Kidney tubule cell (primary cell): ENCODE data around the gene TTLL5.
"Not testable (repeated sequence)": the region's sequence is repeated elsewhere in the genome, so short reads cannot be mapped to it uniquely, and the experiment has no call there.

Experiments
- DNase-seq: peaks from one replicate; pipeline ENCODE4 v3.0.0-alpha.2; 2018; ENCODE audit warnings: low spot score

Gene TTLL5

DNA sequence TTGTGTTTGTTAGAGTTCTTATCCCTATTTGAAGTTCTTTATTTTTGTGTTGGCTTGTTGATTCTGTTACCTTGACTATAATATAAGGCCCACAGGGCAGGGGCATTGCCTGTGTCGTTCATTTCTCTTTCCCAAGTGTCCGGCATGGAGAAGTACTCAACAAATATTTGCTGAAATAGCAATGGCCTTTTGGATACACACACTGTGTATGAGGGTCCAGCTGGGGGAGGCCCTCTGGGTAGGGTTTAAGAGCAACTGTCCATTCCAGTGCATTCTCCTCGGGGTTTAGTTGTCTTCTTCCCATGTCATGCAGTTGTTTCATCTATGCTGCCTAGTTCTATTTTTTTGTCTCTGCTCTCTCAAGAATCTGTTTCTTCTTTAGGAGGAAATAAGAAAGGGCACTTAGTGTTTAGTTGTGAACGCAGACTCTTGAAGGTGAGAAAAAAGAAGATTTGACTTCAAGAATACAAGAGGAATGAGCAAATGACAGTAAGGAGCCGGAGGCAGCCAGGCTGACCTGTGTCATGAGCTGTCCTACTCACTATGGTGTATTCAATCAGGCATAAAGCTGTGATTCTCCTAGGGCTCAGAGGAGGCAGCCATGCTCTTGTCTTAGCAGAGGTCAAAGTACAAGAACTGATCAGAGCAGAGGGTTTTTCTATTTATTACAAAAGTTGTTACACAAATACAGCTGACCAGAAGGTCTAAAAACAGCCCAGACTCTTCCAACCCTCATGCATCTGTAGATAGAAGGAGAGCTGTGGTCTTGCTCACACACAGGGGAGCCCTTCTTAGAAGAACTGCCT lies 10.6 kb upstream of the TTLL5 start:
- peak; percentile 42 for DNase-seq

DNA sequence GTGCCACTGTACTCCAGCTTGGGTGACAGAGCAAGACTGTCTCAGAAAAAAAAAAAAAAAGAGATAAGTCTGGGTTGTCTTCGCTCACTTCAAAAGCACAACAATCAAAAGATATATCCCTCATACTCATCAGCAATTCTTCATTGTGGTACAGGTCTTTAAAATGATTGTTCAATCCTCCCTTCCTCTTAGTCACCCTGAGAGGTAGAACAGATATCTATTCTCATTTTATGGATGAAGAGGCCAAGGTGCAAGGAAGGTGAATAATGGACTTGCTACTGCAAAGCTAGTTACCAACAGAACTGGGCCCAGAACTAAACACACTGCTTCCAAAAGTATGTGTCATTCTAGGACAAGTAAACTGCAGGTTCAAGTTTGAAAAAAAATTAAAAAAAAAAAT lies 7.5 kb upstream of the TTLL5 start:
- DNase-seq: no peak

DNA sequence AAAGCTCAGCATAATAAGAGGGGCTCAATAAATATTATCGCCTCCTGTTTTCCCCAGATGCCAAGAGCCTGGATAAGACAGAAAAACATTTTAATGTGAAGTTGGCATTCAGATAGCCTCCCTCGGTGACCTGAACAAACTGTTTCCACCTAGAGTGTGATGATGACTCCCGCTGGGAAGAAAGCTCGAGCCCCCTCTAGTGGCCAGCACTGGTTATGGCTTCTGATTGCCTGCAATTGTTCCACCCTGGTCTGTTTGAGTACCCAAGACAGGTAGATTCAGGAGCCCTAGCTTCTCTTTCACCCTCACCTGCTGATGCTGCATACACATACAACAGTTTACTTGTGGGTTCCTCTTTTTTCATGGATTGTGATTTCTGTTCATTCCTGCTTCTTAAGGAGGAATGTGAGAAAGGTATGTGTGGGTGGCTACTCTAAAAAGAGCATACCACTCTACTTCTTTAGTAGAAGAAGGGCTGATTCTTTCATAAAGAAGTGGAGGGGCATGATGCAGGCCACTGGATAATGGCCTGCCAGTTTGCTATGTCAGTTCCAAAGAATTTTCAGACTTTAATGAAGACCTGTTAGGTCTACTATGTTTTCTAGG lies 6.8 kb upstream of the TTLL5 start:
- DNase-seq: peak; percentile 73

DNA sequence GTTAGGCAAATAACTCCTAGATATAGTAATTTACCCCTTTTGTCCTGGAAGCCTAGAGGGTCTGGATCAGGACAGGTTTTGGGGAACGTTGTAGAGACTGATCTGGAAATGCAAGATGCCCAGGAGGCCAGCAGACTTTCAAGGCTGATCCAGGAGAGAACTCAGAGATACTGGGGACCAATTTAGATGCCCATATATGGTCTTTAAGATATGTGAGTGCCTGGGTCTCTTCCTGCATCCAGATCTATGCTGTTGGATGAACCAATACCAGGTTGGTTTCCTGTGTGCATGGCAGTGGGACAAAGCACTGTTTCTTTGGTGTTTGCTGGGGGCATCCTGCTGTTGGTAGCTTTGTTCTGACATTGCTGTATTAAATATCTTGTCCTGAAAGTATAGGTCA lies 5.8 kb upstream of the TTLL5 start:
- no peak for DNase-seq

GRCh38 chr14:75657331-75657730 lies 3.7 kb upstream of the TTLL5 start:
- DNase-seq: no peak

GRCh38 chr14:75658957-75659356 lies 2.1 kb upstream of the TTLL5 start:
- no peak for DNase-seq

DNA sequence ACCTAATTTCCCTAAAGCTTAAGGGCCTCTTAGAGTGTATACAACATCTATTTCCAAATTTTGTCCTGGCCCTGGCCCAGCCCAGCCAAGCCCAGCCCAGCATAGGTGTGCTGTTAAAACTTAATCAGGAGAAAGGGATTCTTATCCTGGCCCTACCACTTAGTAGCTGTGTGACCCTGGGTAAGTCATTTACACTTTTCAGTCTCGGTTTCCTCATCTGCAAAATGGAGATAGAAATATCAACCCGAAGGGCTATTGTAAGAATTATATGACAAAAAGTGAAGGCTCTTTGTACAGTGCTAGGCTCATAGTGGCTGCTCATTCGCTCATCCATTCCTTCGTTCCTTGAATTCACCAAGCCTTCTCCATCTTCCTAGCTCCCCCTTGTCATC lies 812 bp upstream of the TTLL5 start:
- no peak for DNase-seq

GRCh38 chr14:75661499-75661814 lies 411 bp downstream of the TTLL5 start:
- no peak for DNase-seq

DNA sequence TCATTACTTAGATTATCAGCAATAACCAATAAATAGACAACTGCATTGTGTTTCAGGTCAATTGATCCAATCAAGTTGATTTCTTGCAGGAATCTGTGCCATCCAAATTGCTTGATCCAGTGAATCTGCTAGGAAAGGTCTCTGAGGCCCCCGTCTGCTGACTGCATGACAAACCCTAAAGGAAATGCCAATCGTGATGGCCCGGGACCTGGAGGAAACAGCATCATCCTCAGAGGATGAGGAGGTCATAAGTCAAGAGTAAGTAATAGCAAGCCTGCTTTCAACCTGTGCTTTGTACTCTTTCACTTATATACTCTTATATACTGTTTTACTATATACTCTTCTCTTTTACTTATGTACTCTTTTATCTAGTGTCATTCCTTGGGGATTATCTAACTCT lies 1.9 kb downstream of the TTLL5 start:
- no peak for DNase-seq

GRCh38 chr14:75667099-75667765 lies 6.2 kb downstream of the TTLL5 start:
- no peak for DNase-seq

GRCh38 chr14:75672605-75673192 lies 11.7 kb downstream of the TTLL5 start:
- DNase-seq: no peak

GRCh38 chr14:75673345-75674035 lies 12.4 kb downstream of the TTLL5 start:
- no peak for DNase-seq

- peak; percentile 46 for DNase-seq
Measured at GRCh38 chr14:75675265-75675960, 14.4 kb downstream of the TTLL5 start.

DNA sequence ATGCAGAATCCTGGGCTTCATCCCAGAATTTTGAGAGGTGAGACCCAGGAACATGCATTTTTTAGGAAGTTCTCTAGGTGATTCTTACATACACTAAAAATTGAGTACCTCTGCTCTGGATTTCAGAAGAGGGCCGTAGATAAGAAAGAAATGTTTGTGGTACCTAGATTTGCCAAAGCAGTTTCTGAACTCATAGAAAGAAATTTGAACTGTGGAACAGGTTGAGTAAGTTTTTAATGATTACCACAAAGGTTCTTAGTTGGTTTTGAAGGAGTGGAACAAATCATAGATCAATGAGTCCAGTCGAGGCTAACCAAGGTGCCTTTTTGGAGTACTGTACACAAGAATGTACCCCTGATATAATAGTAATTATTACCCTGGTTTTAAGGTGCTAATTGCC lies 24.9 kb downstream of the TTLL5 start:
- no peak for DNase-seq

GRCh38 chr14:75689012-75689411 lies 28.0 kb downstream of the TTLL5 start:
- DNase-seq: no peak

GRCh38 chr14:75690010-75690409 lies 29.0 kb downstream of the TTLL5 start:
- no peak for DNase-seq

DNA sequence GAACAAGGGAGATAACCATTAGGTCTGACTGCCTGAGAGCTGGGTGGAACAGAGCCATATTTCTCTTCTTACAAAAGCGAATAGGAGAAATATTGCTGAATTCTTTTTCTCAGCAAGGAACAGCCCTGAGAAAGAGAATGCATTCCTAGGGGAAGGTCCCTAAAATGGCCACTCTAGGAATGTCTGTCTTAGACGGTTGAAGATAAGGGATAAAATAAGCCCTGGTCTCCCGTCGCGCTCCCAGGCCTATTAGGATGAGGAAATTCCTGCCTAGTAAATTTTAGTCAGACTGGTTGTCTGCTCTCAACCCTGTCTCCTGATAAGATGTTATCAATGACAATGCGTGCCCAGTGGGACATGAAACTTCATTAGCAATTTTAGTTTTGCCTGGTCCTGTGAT lies 34.0 kb downstream of the TTLL5 start:
- not testable (repeated sequence) for DNase-seq

DNA sequence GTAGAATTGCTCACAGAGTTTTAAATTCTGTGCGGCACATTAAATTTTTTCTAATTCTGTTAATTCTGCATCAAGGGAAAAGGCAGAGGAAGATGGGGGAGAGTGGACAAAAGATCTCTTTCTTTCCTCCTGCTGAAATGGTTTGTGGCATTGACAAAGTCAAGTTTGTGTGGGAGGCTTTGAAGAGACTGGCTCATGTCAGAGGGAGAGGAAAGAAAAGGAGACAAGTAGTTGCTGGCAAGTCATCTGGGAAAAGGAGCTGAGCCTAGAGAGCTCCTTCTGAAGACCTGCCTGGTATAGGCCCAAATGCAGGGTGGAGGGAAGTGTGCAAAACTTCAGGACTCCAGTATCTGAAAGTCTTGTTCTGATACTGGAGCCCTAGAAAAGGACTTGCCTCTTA lies 36.3 kb downstream of the TTLL5 start:
- DNase-seq: no peak

GRCh38 chr14:75697918-75698317 lies 36.9 kb downstream of the TTLL5 start:
- no peak for DNase-seq

GRCh38 chr14:75699331-75699730 lies 38.3 kb downstream of the TTLL5 start:
- no peak for DNase-seq

- no peak for DNase-seq
Measured at GRCh38 chr14:75700295-75700694, 39.2 kb downstream of the TTLL5 start.

DNA sequence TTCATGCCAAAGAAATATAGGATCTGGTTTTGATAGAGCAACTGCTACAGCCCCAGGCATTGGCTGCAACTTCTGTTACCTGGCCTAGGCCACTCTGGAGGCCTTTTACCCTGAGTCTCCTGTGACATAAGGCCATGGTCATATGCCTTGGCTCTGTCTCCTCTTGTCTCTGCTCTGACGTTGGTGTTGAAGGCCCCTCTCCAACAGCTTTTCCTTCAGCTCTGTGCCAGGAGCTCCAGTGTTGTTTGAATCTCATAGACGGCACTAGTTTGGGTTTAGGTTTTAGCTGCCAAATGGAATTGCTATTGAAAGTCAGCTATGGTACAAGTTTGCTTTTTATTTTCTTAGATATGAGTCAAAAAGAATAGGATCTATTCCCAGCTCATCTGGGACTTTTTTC lies 41.1 kb downstream of the TTLL5 start:
- no peak for DNase-seq
